K562 (cell line): ENCODE data around the gene FDPS. TPM values are rescaled to one million over a fixed set of nuclear protein-coding genes. Genes with fewer than 3 reads are reported as not detected.

Experiments used
- ATAC-seq: fragments of 200-7000 bp; cut with Tn5 transposase; 3 replicates; pipeline ENCODE4 v1.9.1; 2020; ENCODE audit warnings: moderate library complexity
- BruUV-seq: library from RNA; stranded (reverse); fragments of 400-500 nt; replicated peaks from 2 replicates; lab custom pipeline; 2021; lab: Mats Ljungman, UMichigan
- CTCF ChIA-PET: fragments of 300-600 bp; formaldehyde crosslinking; extraction: SDS; loops from one replicate; lab custom pipeline; 2021; ENCODE audit warnings: low intra/inter-chr PET ratio; lab: Yijun Ruan, JAX
- POLR2A ChIA-PET: fragments of 300-600, 350-650 bp; sonication (Branson Sonifier 250); formaldehyde crosslinking; extraction: SDS; loops from one replicate; lab custom pipeline; 2021; ENCODE audit warnings: antibody characterized with exemption, inconsistent platforms; lab: Yijun Ruan, JAX
- DNase-seq, 4 experiments: peaks; one replicate each; pipeline versions ENCODE4 v3.0.0 to v3.0.0-alpha.2; 2011 to 2018; ENCODE audit warnings: low spot score in 3 of 4, mixed read lengths in 3 of 4; ENCODE audit errors: extremely low read depth in 1 of 4
- FAIRE-seq: peaks from 2 replicates; lab custom pipeline; 2011; peaks lifted over from hg19 to GRCh38; lab: Jason Lieb, UNC
- H2AFZ ChIP-seq: 2 replicates; pipeline ENCODE4 v1.6.0; 2011; ENCODE audit warnings: low read depth, low read length, control low read depth, inconsistent platforms
- H3K27ac ChIP-seq: fragments of 200-600 bp; 3 replicates; pipeline ENCODE4 v1.8.0; 2011; ENCODE audit warnings: low read depth, mild to moderate bottlenecking, control low read depth, inconsistent platforms, low read length, moderate library complexity, mixed read lengths; ENCODE audit errors: extremely low read depth
- H3K27me3 ChIP-seq, 2 experiments: fragments of 300-600 bp in 1 of 2; 2 replicates in 1 of 2; 3 replicates in 1 of 2; pipeline versions ENCODE4 v1.6.0 to v1.8.0; 2011; ENCODE audit warnings: inconsistent platforms in 2 of 2, low read length in 2 of 2, mild to moderate bottlenecking in 1 of 2, mixed read lengths in 1 of 2, moderate library complexity in 1 of 2; ENCODE audit not compliant: control insufficient read depth in 2 of 2, insufficient read depth in 2 of 2
- H3K36me3 ChIP-seq: fragments of 300-600 bp; 3 replicates; pipeline ENCODE4 v1.8.0; 2011; ENCODE audit warnings: mild to moderate bottlenecking, low read length, inconsistent platforms; ENCODE audit not compliant: control insufficient read depth, insufficient read depth
- H3K4me1 ChIP-seq, 2 experiments: fragments of 200-600 bp in 1 of 2; replicated peaks in 1 of 2; 2 replicates in 1 of 2; 3 replicates in 1 of 2; pipeline versions ENCODE4 v1.5.1 to v1.8.0; 2011; ENCODE audit warnings: inconsistent platforms in 2 of 2, low read length in 2 of 2, mild to moderate bottlenecking in 1 of 2, mixed read lengths in 1 of 2, moderate library complexity in 1 of 2; ENCODE audit not compliant: control insufficient read depth in 2 of 2, insufficient read depth in 2 of 2
- H3K4me2 ChIP-seq: 2 replicates; pipeline ENCODE4 v1.6.1; 2011; ENCODE audit warnings: low read length, control low read depth, inconsistent platforms, mixed read lengths; ENCODE audit not compliant: insufficient read depth
- H3K4me3 ChIP-seq: fragments of 200-600 bp; sonication (generic), shearing (Covaris generic); 2 replicates; pipeline ENCODE4 v1.5.1; 2016; ENCODE audit warnings: control low read depth, inconsistent platforms
- H3K79me2 ChIP-seq: fragments of 200-600 bp; 3 replicates; pipeline ENCODE4 v1.8.0; 2011; ENCODE audit warnings: low read length, inconsistent platforms; ENCODE audit not compliant: control insufficient read depth, insufficient read depth
- H3K9ac ChIP-seq, 2 experiments: 2 replicates each; pipeline versions ENCODE4 v1.6.0 to v1.6.1; 2011; ENCODE audit warnings: low read depth in 2 of 2, low read length in 2 of 2, control low read depth in 1 of 2, inconsistent platforms in 1 of 2, mild to moderate bottlenecking in 1 of 2, mixed read lengths in 1 of 2; ENCODE audit not compliant: insufficient read depth in 1 of 2
- H3K9me1 ChIP-seq: one replicate; pipeline ENCODE4 v1.6.0; 2011; ENCODE audit warnings: inconsistent platforms, mild to moderate bottlenecking, low read length, moderate library complexity; ENCODE audit not compliant: control insufficient read depth, insufficient read depth
- H3K9me3 ChIP-seq: replicated peaks from 2 replicates; pipeline ENCODE4 v1.5.1; 2011; ENCODE audit warnings: low read depth, low read length, inconsistent platforms; ENCODE audit not compliant: control insufficient read depth, insufficient read depth
- H4K20me1 ChIP-seq: replicated peaks from 2 replicates; pipeline ENCODE4 v1.6.1; 2011; ENCODE audit warnings: low read length, inconsistent platforms, mixed read lengths; ENCODE audit not compliant: control insufficient read depth, insufficient read depth
- SIX5 ChIP-seq, 2 experiments: IDR thresholded peaks; 2 replicates each; pipeline ENCODE4 v1.6.1; 2011; ENCODE audit warnings: low read length in 2 of 2, borderline replicate concordance in 1 of 2, low read depth in 1 of 2, mild to moderate bottlenecking in 1 of 2, moderate library complexity in 1 of 2; ENCODE audit not compliant: insufficient read depth in 1 of 2
- TAF1 ChIP-seq: IDR thresholded peaks from 2 replicates; pipeline ENCODE4 v1.6.1; 2011; ENCODE audit warnings: mild to moderate bottlenecking, low read length, moderate library complexity; ENCODE audit not compliant: insufficient read depth, control insufficient read depth, severe bottlenecking; ENCODE audit errors: extremely low read depth
- ZBTB7A ChIP-seq: IDR thresholded peaks from 2 replicates; pipeline ENCODE4 v1.6.1; 2011; ENCODE audit warnings: low read depth, mild to moderate bottlenecking, low read length, moderate library complexity, borderline replicate concordance; ENCODE audit not compliant: control insufficient read depth
- ZNF431 ChIP-seq: sonication (generic); formaldehyde crosslinking; IDR thresholded peaks from 2 replicates; pipeline ENCODE4 v1.8.0; 2022; ENCODE audit warnings: mild to moderate bottlenecking, missing genetic modification reagents
- WGBS: fragments of 100-300 bp; shearing (Covaris generic); methylation state at CpG from one replicate; pipeline ENCODE4 v1.1.6; 2016; ENCODE audit warnings: low coverage, mixed read lengths; ENCODE audit not compliant: insufficient coverage; ENCODE audit errors: missing lambda C conversion rate; 5-methylcytosine and 5-hydroxymethylcytosine counted together
- in situ Hi-C: fragments of 300-500 bp; cut with MboI; formaldehyde crosslinking; loops from 4 replicates; pipeline ENCODE4 v1.15.0; 2018; ENCODE audit warnings: inconsistent platforms, mixed read lengths
- intact Hi-C: fragments of 100-400 bp; cut with micrococcal nuclease; formaldehyde crosslinking; loops from 2 replicates; pipeline ENCODE4 v1.14.2; 2022
- polyA plus RNA-seq, 8 experiments: library from polyadenylated mRNA; depleted of rRNA in 4 of 8; stranded (reverse) in 5 of 8; unstranded in 3 of 8; fragments of >200 nt; fragmentation: Nextera tagmentation in 2 of 8; fragmentation: Illumina TruSeq in 1 of 8; extraction: Ambion mirVana in 2 of 8; extraction: Trizol in 1 of 8; gene quantifications; 2 replicates each; pipeline versions ENCODE4 v1.2.1 to v1.2.3, GENCODE V29; 2011 to 2014; ENCODE audit warnings: inconsistent platforms in 1 of 8, missing spikeins in 1 of 8
- total RNA-seq, 7 experiments: library from RNA; depleted of rRNA in 6 of 7; stranded (reverse); fragments of >200 nt in 6 of 7; fragmentation: Illumina TruSeq in 2 of 7; extraction: Trizol in 2 of 7; gene quantifications; 2 replicates each; pipeline versions ENCODE4 v1.2.1 to v1.2.3, GENCODE V29; 2011 to 2021; ENCODE audit warnings: low replicate concordance in 1 of 7
- TF ChIP-seq, protein P1 (sequence below), 2 experiments: fragments of 450-650 bp in 1 of 2; sonication (generic) in 1 of 2; formaldehyde crosslinking in 1 of 2; IDR thresholded peaks in 1 of 2; conservative IDR thresholded peaks in 1 of 2; 2 replicates each; pipeline versions ENCODE4 v1.6.1 to v1.8.1; 2016 to 2023; ENCODE audit warnings: mild to moderate bottlenecking in 2 of 2, moderate library complexity in 2 of 2, inconsistent platforms in 1 of 2, missing genetic modification reagents in 1 of 2
- TF ChIP-seq, protein P2 (sequence below): fragments of 450-650 bp; formaldehyde crosslinking; IDR thresholded peaks from 2 replicates; pipeline ENCODE4 v1.4.0; 2022; ENCODE audit warnings: mild to moderate bottlenecking, moderate library complexity
- TF ChIP-seq, protein P3 (sequence below): sonication (generic); formaldehyde crosslinking; IDR thresholded peaks from 2 replicates; pipeline ENCODE4 v1.8.1; 2023; ENCODE audit warnings: mild to moderate bottlenecking, missing genetic modification reagents

The FDPS gene
- total and polyA plus RNA-seq, 9 of the 15 experiments (the other 6 are each of a cell fraction or from before 2014, with no cell fraction given): 247 to 884 (median 360) TPM

DNA sequence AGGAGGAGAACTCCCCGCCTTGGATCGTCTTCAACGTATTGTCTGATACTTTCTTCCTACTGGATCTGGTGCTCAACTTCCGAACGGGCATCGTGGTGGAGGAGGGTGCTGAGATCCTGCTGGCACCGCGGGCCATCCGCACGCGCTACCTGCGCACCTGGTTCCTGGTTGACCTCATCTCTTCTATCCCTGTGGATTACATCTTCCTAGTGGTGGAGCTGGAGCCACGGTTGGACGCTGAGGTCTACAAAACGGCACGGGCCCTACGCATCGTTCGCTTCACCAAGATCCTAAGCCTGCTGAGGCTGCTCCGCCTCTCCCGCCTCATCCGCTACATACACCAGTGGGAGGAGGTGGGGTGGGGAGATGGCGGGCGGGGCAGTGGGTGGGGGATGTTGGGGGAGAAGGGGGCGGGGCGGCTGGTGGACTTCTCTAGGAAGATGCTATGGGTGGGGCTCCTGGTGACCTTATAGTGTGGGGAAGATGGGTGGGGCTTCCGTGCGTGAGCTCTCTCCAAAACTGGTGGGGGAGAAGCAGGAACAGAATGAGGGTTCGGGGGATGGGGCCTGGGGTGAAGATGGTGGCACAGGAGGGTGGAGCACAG, 26.1 kb upstream of the FDPS start:
- Histone ChIP-seq H3K9me1 (no peaks in the 10 kb centered on the region), H4K20me1 (no peaks in the 10 kb centered on the region; the same call in 1 of the 2 replicates), H3K4me2 (no peak overlapping the region)
- peak; percentile 75 to 90 (median 84) for DNase-seq
- intact Hi-C loops: no loop called here
- TF ChIP-seq, protein P1, sequence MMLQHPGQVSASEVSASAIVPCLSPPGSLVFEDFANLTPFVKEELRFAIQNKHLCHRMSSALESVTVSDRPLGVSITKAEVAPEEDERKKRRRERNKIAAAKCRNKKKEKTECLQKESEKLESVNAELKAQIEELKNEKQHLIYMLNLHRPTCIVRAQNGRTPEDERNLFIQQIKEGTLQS (IDR thresholded peaks at IDR 0.05): no peak
- TF ChIP-seq, protein P1 (CRISPR knock-in tag; conservative IDR thresholded peaks at IDR 0.05): no peak
- TF ChIP-seq SIX5 (IDR thresholded peaks at IDR 0.05; ENCODE audit: borderline replicate concordance in 1 of 2, insufficient read depth in 1 of 2, low read depth in 1 of 2, low read length in 2 of 2) (no peak), ZBTB7A (no peak), TAF1 (no peak), ZNF431 (CRISPR knock-in tag) (0 out of 2 replicates have a peak, but pooled peaks have one; percentile 24)
- TF ChIP-seq, protein P2, sequence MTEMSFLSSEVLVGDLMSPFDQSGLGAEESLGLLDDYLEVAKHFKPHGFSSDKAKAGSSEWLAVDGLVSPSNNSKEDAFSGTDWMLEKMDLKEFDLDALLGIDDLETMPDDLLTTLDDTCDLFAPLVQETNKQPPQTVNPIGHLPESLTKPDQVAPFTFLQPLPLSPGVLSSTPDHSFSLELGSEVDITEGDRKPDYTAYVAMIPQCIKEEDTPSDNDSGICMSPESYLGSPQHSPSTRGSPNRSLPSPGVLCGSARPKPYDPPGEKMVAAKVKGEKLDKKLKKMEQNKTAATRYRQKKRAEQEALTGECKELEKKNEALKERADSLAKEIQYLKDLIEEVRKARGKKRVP: no peak
- TF ChIP-seq, protein P3, sequence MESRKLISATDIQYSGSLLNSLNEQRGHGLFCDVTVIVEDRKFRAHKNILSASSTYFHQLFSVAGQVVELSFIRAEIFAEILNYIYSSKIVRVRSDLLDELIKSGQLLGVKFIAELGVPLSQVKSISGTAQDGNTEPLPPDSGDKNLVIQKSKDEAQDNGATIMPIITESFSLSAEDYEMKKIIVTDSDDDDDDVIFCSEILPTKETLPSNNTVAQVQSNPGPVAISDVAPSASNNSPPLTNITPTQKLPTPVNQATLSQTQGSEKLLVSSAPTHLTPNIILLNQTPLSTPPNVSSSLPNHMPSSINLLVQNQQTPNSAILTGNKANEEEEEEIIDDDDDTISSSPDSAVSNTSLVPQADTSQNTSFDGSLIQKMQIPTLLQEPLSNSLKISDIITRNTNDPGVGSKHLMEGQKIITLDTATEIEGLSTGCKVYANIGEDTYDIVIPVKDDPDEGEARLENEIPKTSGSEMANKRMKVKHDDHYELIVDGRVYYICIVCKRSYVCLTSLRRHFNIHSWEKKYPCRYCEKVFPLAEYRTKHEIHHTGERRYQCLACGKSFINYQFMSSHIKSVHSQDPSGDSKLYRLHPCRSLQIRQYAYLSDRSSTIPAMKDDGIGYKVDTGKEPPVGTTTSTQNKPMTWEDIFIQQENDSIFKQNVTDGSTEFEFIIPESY (CRISPR knock-in tag): peak; percentile 81
- TF ChIP-seq, all 486 proteins: peak for 2
- CTCF ChIA-PET: no interaction called here
- Histone ChIP-seq H2AFZ (no peak overlapping the region), H3K9me3 (no peaks in the 10 kb centered on the region), H3K36me3 (peaks cover 12% of the 10 kb centered on the region; the same call in 2 of the 3 replicates), H3K4me1 (peaks cover 5 to 46% of the 10 kb centered on the region in 2 experiments; a peak in 4 of 5 replicates), H3K27me3 (no peaks in the 10 kb centered on the region), H3K4me3 (no peak overlapping the region), H3K27ac (no peak overlapping the region), H3K9ac (peak overlapping the region in 1 of 2 experiments; percentile 85; a peak in 2 of 4 replicates), H3K79me2 (no peaks in the 10 kb centered on the region)
- FAIRE-seq: peak; percentile 37
- BruUV-seq: no TSS peak
- in situ Hi-C loops: no loop called here
- ATAC-seq: peak; percentile 57
- POLR2A ChIA-PET: interaction anchor here (0.5 to 0.8 kb wide), 3 partner anchors 24 to 180 kb away, joined by 3 read pairs; no protein-coding TSS in a partner anchor
- 73% methylated on average over 18 of the region's 29 CpGs for WGBS
